MCF 10A (cell line): ENCODE data around the gene SEMA4F. TPM values are rescaled to one million over a fixed set of nuclear protein-coding genes. Genes with fewer than 3 reads are reported as not detected.

Source experiments
- BruUV-seq: library from RNA; stranded (reverse); fragments of 400-500 nt; replicated peaks from 2 replicates; lab custom pipeline; 2021; lab: Mats Ljungman, UMichigan
- CTCF ChIA-PET: fragments of 300-600 bp; sonication (Branson Sonifier 250); formaldehyde crosslinking; extraction: SDS; loops from one replicate; lab custom pipeline; 2021; ENCODE audit warnings: antibody characterized with exemption, inconsistent platforms; lab: Yijun Ruan, JAX
- POLR2A ChIA-PET: fragments of 300-600, 350-650 bp; sonication (Branson Sonifier 250); formaldehyde crosslinking; extraction: SDS; loops from one replicate; lab custom pipeline; 2020; ENCODE audit warnings: antibody characterized with exemption, inconsistent platforms; lab: Yijun Ruan, JAX
- DNase-seq: peaks from one replicate; pipeline ENCODE4 v3.0.0-alpha.2; 2018; ENCODE audit not compliant: unreplicated experiment
- H3K27ac Mint-ChIP-seq: one replicate; pipeline ENCODE4 v1.8.0; 2022; ENCODE audit warnings: mild to moderate bottlenecking, low read depth, mixed read lengths; ENCODE audit not compliant: unreplicated experiment
- H3K27me3 Mint-ChIP-seq: one replicate; pipeline ENCODE4 v1.8.0; 2022; ENCODE audit warnings: mixed read lengths; ENCODE audit not compliant: insufficient read depth, unreplicated experiment
- H3K36me3 Mint-ChIP-seq: one replicate; pipeline ENCODE4 v1.8.0; 2022; ENCODE audit warnings: mild to moderate bottlenecking, moderate library complexity, mixed read lengths; ENCODE audit not compliant: insufficient read depth, unreplicated experiment
- H3K4me1 Mint-ChIP-seq: one replicate; pipeline ENCODE4 v1.8.0; 2022; ENCODE audit warnings: mixed read lengths; ENCODE audit not compliant: insufficient read depth, unreplicated experiment
- H3K4me3 Mint-ChIP-seq: one replicate; pipeline ENCODE4 v1.8.0; 2022; ENCODE audit warnings: mild to moderate bottlenecking, moderate library complexity, mixed read lengths; ENCODE audit not compliant: unreplicated experiment
- H3K9me3 Mint-ChIP-seq: one replicate; pipeline ENCODE4 v1.8.0; 2022; ENCODE audit warnings: mixed read lengths; ENCODE audit not compliant: unreplicated experiment
- intact Hi-C: fragments of 100-400 bp; cut with micrococcal nuclease; formaldehyde crosslinking; loops from 2 replicates; pipeline ENCODE4 v1.14.1; 2022
- total RNA-seq: library from RNA; stranded (reverse); gene quantifications from 2 replicates; pipeline ENCODE4 v1.2.3, GENCODE V29; 2022
- TF ChIP-seq, protein P1 (sequence below): fragments of 200-600 bp; IDR thresholded peaks from one replicate; pipeline ENCODE4 v1.8.0; 2022; ENCODE audit warnings: antibody characterized with exemption, mild to moderate bottlenecking; ENCODE audit not compliant: unreplicated experiment

Gene SEMA4F
- total RNA-seq, 1 experiment from 2014 or later = 5.2 TPM

DNA sequence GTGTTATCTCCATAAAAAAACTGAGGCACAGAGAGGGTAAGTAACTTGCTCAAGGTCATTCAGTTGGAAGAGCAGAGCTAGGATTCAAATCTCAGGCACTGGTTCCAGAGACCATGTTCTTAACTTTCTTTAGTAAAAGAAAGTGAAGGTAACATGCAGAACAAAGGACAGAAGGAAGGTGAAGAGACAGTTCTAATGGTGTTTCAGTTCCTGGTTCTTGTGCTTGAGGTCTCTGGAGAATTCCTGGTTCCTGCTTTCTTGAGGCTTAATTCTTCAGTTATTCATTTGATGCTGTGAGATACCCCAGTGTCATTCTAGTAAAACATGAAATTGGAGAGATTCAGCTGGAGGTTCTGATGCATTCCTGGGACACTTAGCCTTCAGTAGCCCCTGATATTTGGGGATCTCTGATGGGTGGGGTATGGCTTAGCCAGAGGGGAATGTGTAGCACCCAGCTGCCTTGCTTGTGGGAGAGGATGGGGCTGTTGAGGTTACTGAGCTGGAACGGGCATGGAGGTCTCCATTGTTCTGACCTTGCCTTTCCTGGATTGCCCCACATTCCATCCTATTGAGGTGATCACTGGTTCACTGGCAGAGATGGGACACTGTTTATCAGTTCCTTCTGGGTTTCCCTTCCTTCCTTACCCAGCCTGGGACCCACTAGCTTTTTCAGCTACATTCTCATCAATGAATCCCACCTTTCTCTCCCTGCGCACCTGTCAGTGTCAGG lies 46.8 kb downstream of the SEMA4F start:
- POLR2A ChIA-PET = interaction anchor here (0.6 kb wide), 1 partner anchor 47 kb away, joined by 3 read pairs; the partner anchor contains the start of gene SEMA4F
- no peaks in the 10 kb centered on the region for H3K36me3 Mint-ChIP-seq
- intact Hi-C loops = no loop called here
- no TSS peak for BruUV-seq
- no peak for DNase-seq
- TF ChIP-seq, protein P1, sequence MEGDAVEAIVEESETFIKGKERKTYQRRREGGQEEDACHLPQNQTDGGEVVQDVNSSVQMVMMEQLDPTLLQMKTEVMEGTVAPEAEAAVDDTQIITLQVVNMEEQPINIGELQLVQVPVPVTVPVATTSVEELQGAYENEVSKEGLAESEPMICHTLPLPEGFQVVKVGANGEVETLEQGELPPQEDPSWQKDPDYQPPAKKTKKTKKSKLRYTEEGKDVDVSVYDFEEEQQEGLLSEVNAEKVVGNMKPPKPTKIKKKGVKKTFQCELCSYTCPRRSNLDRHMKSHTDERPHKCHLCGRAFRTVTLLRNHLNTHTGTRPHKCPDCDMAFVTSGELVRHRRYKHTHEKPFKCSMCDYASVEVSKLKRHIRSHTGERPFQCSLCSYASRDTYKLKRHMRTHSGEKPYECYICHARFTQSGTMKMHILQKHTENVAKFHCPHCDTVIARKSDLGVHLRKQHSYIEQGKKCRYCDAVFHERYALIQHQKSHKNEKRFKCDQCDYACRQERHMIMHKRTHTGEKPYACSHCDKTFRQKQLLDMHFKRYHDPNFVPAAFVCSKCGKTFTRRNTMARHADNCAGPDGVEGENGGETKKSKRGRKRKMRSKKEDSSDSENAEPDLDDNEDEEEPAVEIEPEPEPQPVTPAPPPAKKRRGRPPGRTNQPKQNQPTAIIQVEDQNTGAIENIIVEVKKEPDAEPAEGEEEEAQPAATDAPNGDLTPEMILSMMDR = no peak
- no peaks in the 10 kb centered on the region for H3K4me1 Mint-ChIP-seq
- no peak overlapping the region for H3K27ac Mint-ChIP-seq
- CTCF ChIA-PET = interaction anchor here (0.5 to 7.4 kb wide), 7 partner anchors 9 to 353 kb away, joined by 3 to 43 read pairs (median 6); no protein-coding TSS in a partner anchor
- H3K4me3 Mint-ChIP-seq = no peak overlapping the region
- peaks cover 24% of the 10 kb centered on the region for H3K27me3 Mint-ChIP-seq
- no peaks in the 10 kb centered on the region for H3K9me3 Mint-ChIP-seq

- intact Hi-C loops = no loop called here
- TF ChIP-seq, protein P1 = no peak
- Mint-ChIP-seq H3K27me3 (peaks cover 24% of the 10 kb centered on the region), H3K4me3 (no peak overlapping the region), H3K4me1 (no peaks in the 10 kb centered on the region), H3K9me3 (no peaks in the 10 kb centered on the region), H3K36me3 (no peaks in the 10 kb centered on the region), H3K27ac (no peak overlapping the region)
- ChIA-PET POLR2A (no interaction called here), CTCF (interaction anchor here (0.6 to 7.4 kb wide), 9 partner anchors 9 to 174 kb away, joined by 3 to 43 read pairs (median 4); no protein-coding TSS in a partner anchor)
- no TSS peak for BruUV-seq
- no peak for DNase-seq
Measured at GRCh38 chr2:74702001-74702715, 48.1 kb downstream of the SEMA4F start.

DNA sequence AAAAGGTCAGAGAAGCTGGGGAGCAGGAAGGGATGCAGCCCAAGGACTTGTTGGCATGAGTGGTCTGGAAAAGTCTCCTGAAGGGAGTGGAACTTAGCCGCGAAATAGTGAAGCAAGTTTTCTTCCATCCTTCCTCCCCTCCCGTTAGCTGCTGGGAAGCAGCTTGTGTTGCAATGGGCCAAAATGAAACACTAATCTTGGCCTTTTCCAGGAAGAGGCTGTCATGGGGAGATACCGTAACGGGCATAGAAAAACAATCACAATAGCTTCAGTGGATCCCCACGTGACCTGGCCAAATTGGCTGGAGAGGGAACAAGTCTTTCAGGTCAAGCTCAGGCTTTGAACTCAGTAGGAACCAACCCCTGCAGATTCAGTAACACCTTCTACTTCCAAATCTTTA lies 49.3 kb downstream of the SEMA4F start:
- intact Hi-C loops = no loop called here
- no peaks in the 10 kb centered on the region for H3K9me3 Mint-ChIP-seq
- no peak overlapping the region for H3K4me3 Mint-ChIP-seq
- CTCF ChIA-PET = interaction anchor here (0.9 to 7.4 kb wide), 6 partner anchors 11 to 176 kb away, joined by 3 to 43 read pairs (median 4); no protein-coding TSS in a partner anchor
- no peaks in the 10 kb centered on the region for H3K4me1 Mint-ChIP-seq
- TF ChIP-seq, protein P1 = no peak
- peak; percentile 53 for DNase-seq
- H3K27me3 Mint-ChIP-seq = peaks cover 24% of the 10 kb centered on the region
- no peak overlapping the region for H3K27ac Mint-ChIP-seq
- no TSS peak for BruUV-seq
- no peaks in the 10 kb centered on the region for H3K36me3 Mint-ChIP-seq
- POLR2A ChIA-PET = interaction anchor here (1.0 kb wide), 1 partner anchor 38 kb away, joined by 3 read pairs; no protein-coding TSS in a partner anchor

DNA sequence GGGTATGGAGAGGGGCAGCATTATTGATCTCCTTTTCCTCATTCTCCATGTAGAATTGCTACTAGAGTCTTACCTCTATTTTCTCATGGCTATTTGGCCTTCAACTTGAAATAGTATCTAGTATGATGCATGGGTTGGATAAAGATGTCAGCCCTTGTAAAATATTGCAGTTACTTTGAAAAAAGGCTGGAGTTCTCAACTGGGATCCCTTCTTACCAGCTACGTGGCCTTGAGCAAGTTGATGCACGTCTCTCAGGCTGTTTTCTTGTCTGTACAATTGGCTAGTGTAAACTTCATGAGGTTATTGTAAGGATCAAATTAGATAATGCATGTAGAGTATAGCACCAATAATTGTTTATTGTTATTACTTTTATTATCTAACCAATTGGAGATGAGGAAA lies 50.2 kb downstream of the SEMA4F start:
- ChIA-PET POLR2A (no interaction called here), CTCF (interaction anchor here (1.1 to 7.4 kb wide), 3 partner anchors 10 to 173 kb away, joined by 3 to 43 read pairs (median 6); no protein-coding TSS in a partner anchor)
- intact Hi-C loops = no loop called here
- TF ChIP-seq, protein P1 = no peak
- Mint-ChIP-seq H3K4me1 (peaks cover 6% of the 10 kb centered on the region), H3K27me3 (peaks cover 20% of the 10 kb centered on the region), H3K4me3 (no peak overlapping the region), H3K9me3 (no peaks in the 10 kb centered on the region), H3K27ac (no peak overlapping the region), H3K36me3 (no peaks in the 10 kb centered on the region)
- DNase-seq = no peak
- BruUV-seq = no TSS peak
